ENCODE measurements around the gene MRFAP1.

DNA sequence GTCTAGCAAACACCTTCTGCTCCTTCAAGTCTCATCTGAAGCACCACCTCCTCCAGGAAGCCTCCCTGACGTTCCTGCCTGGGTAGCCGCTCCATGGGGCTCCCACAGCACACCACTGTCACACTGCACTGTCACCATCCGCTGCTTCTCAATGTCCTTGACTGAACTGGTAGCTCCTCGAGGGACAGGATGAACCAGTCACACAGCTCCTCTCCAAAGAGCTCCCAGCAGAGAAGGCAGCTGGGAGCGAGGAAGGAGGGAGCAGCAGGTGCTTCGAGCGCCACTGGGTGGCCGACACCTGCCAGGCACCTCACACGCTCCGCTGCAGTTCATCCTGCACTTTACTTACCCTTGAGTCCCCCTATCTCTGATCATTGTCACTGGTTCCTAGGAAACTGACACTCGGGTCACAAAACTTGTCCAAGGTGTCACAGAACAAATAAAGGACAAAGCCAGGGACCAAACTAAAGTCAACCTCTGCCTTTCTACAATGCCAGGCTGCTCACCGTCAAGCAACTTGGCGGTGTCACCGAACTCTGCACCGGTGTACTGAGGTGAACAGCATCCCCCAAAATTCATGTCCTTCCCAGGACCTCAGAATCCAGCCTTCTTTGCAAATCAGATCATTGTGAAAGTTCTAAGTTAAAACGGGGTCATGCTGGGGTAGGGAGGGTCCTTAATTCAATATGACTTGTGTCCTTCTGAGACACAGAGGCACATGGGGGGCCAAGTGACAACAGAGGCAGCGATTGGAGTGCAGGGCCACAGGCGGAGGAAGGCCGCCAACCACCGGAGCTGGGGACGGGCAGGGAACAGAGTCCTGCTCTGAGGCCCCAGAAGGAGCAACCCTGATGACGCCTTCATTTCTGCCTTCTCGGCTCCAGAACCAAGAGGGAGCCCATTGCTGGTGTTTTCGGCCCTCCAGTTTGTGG is 47.7 kb downstream of the MRFAP1 start:
- TF ChIP-seq, protein P1, sequence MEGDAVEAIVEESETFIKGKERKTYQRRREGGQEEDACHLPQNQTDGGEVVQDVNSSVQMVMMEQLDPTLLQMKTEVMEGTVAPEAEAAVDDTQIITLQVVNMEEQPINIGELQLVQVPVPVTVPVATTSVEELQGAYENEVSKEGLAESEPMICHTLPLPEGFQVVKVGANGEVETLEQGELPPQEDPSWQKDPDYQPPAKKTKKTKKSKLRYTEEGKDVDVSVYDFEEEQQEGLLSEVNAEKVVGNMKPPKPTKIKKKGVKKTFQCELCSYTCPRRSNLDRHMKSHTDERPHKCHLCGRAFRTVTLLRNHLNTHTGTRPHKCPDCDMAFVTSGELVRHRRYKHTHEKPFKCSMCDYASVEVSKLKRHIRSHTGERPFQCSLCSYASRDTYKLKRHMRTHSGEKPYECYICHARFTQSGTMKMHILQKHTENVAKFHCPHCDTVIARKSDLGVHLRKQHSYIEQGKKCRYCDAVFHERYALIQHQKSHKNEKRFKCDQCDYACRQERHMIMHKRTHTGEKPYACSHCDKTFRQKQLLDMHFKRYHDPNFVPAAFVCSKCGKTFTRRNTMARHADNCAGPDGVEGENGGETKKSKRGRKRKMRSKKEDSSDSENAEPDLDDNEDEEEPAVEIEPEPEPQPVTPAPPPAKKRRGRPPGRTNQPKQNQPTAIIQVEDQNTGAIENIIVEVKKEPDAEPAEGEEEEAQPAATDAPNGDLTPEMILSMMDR (IDR thresholded peaks at IDR 0.05), result no peak
- no peak for TF ChIP-seq EZH2 (IDR thresholded peaks at IDR 0.05; ENCODE audit: borderline replicate concordance, insufficient read depth, low read depth, low read length, poor library complexity, severe bottlenecking)

All from B cell (primary cell).